Body of pancreas (tissue), 4 donors: ENCODE results near the gene COL23A1. TPM values are rescaled to one million over a fixed set of nuclear protein-coding genes. Genes with fewer than 3 reads are reported as not detected.

Source experiments
- ATAC-seq: fragments of 150-250 bp; one replicate; pipeline ENCODE4 v1.9.1; 2016
- DNase-seq, 4 donors: peaks; one replicate each; pipeline ENCODE4 v3.0.0-alpha.2; 2019
- H3K27ac ChIP-seq, 4 donors: fragments of 200-600 bp; sonication (generic); 1 replicate in 3 of 4; 2 replicates in 1 of 4; pipeline versions ENCODE4 v1.5.1 to v1.6.1; 2016 to 2019; ENCODE audit warnings: mild to moderate bottlenecking in 1 of 4, mixed read lengths in 1 of 4, moderate library complexity in 1 of 4
- H3K27me3 ChIP-seq, 2 donors: fragments of 200-600 bp; sonication (generic); one replicate each; pipeline ENCODE4 v1.6.0; 2016; ENCODE audit warnings: mild to moderate bottlenecking in 1 of 2
- H3K36me3 ChIP-seq, 2 donors: fragments of 200-600 bp; sonication (generic); replicated peaks in 1 of 2; 2 replicates each; pipeline ENCODE4 v1.5.1; 2016; ENCODE audit warnings: low read depth in 2 of 2; ENCODE audit not compliant: insufficient read depth in 1 of 2
- H3K4me1 ChIP-seq: fragments of 200-600 bp; sonication (generic); one replicate; pipeline ENCODE4 v1.6.0; 2016
- H3K4me3 ChIP-seq, 2 donors: fragments of 200-600 bp; sonication (generic); 1 replicate in 1 of 2; 2 replicates in 1 of 2; pipeline ENCODE4 v1.5.1; 2016 to 2019
- H3K9me3 ChIP-seq, 3 donors: fragments of 200-600 bp; sonication (generic); 1 replicate in 2 of 3; 2 replicates in 1 of 3; pipeline ENCODE4 v1.5.1; 2016
- POLR2A ChIP-seq, 3 donors: fragments of 450-650 bp; IDR thresholded peaks; one replicate each; pipeline ENCODE4 v1.6.1; 2016; ENCODE audit warnings: antibody characterized with exemption in 3 of 3, mild to moderate bottlenecking in 2 of 3
- WGBS, 2 donors: methylation state at CpG; one replicate each; pipeline ENCODE4 v1.1.5; 2017; 5-methylcytosine and 5-hydroxymethylcytosine counted together
- intact Hi-C: fragments of 100-400 bp; cut with DNase I; formaldehyde crosslinking; loops from one replicate; pipeline ENCODE4 v1.15.1; 2023
- total RNA-seq, 2 donors: library from RNA; depleted of rRNA; stranded (reverse); fragments of >200 nt; gene quantifications; one replicate each; pipeline ENCODE4 v1.1.0, GENCODE V29; 2016
- TF ChIP-seq, protein P1 (sequence below), 7 experiments: fragments of 450-650 bp in 4 of 7; fragments of 200-600 bp in 3 of 7; sonication (generic) in 3 of 7; IDR thresholded peaks; one replicate each; pipeline ENCODE4 v1.5.1; 2016 to 2019; ENCODE audit warnings: antibody characterized with exemption in 7 of 7

COL23A1 gene
- total RNA-seq, 2 donors from 2014 or later: not detected

DNA sequence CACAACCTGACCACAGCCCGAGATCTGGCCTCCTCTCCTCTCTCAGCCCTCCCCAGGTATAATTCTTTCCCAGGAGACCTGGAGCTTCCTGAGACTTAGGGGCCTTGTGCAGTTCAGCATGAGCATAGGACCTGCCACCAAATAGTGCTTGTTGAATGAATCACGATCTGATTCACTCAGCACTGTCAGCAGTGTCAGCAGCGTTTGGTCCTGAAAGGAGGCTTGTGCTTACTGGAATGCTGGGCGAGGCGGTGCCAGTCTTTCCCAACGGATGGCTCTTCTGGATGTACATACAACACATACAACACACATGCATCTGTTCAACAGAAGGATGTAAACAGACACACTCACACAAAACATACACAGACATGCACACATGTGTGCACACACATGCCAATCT lies 173.3 kb downstream of the COL23A1 start:
- Histone ChIP-seq H3K9me3 (no peaks in the 10 kb centered on the region), H3K4me1 (no peaks in the 10 kb centered on the region), H3K27me3 (peaks cover 0 to 8% of the 10 kb centered on the region in 2 donors), H3K4me3 (no peak overlapping the region), H3K36me3 (no peaks in the 10 kb centered on the region), H3K27ac (no peak overlapping the region)
- 56 to 78% methylated on average over 6 of the region's 6 CpGs for WGBS, 2 donors
- ATAC-seq: no peak
- intact Hi-C loops: no loop called here
- TF ChIP-seq POLR2A (IDR thresholded peaks at IDR 0.05): no peak
- TF ChIP-seq, protein P1, sequence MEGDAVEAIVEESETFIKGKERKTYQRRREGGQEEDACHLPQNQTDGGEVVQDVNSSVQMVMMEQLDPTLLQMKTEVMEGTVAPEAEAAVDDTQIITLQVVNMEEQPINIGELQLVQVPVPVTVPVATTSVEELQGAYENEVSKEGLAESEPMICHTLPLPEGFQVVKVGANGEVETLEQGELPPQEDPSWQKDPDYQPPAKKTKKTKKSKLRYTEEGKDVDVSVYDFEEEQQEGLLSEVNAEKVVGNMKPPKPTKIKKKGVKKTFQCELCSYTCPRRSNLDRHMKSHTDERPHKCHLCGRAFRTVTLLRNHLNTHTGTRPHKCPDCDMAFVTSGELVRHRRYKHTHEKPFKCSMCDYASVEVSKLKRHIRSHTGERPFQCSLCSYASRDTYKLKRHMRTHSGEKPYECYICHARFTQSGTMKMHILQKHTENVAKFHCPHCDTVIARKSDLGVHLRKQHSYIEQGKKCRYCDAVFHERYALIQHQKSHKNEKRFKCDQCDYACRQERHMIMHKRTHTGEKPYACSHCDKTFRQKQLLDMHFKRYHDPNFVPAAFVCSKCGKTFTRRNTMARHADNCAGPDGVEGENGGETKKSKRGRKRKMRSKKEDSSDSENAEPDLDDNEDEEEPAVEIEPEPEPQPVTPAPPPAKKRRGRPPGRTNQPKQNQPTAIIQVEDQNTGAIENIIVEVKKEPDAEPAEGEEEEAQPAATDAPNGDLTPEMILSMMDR (IDR thresholded peaks at IDR 0.05): no peak
- DNase-seq: no peak

GRCh38 chr5:178416206-178416882 lies 173.8 kb downstream of the COL23A1 start:
- Histone ChIP-seq H3K4me3 (no peak overlapping the region), H3K4me1 (no peaks in the 10 kb centered on the region), H3K9me3 (no peaks in the 10 kb centered on the region), H3K27ac (no peak overlapping the region), H3K27me3 (peaks cover 0 to 8% of the 10 kb centered on the region in 2 donors), H3K36me3 (no peaks in the 10 kb centered on the region)
- 84 to 88% methylated on average over 12 of the region's 12 CpGs for WGBS, 2 donors
- TF ChIP-seq, protein P1 (IDR thresholded peaks at IDR 0.05): no peak
- no peak for TF ChIP-seq POLR2A (IDR thresholded peaks at IDR 0.05)
- ATAC-seq (no peak), DNase-seq (no peak)
- intact Hi-C loops: no loop called here

DNA sequence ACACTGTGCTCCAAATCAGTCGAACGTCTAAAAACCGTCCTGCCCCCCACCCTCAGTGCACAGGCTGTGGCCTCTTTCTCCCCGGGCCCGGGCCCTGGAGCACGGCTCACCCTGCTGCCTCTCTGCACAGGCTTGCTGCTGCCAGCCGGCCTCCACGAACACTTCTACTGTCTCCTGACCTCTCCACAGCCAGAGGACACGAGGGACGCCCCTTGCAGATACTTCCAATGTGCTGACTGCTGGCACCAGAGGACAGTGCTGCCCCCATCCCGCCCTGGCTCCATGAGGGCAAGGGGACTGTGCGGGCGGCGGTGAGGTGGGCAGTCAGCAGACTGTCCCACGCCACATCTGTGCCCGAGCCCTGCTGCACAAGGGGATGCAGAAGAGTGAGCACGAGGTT lies 174.8 kb downstream of the COL23A1 start:
- Histone ChIP-seq H3K36me3 (no peaks in the 10 kb centered on the region), H3K4me3 (no peak overlapping the region), H3K9me3 (no peaks in the 10 kb centered on the region), H3K27me3 (peaks cover 0 to 8% of the 10 kb centered on the region in 2 donors), H3K27ac (no peak overlapping the region), H3K4me1 (no peaks in the 10 kb centered on the region)
- intact Hi-C loops: no loop called here
- 67% methylated on average over 10 to 17 of the region's 17 CpGs for WGBS, 2 donors
- TF ChIP-seq, protein P1 (IDR thresholded peaks at IDR 0.05): no peak
- DNase-seq (no peak), ATAC-seq (no peak)

GRCh38 chr5:178413988-178414387 lies 176.2 kb downstream of the COL23A1 start:
- Histone ChIP-seq H3K36me3 (no peaks in the 10 kb centered on the region), H3K27me3 (peaks cover 0 to 3% of the 10 kb centered on the region in 2 donors), H3K27ac (no peak overlapping the region), H3K9me3 (no peaks in the 10 kb centered on the region), H3K4me3 (no peak overlapping the region), H3K4me1 (no peaks in the 10 kb centered on the region)
- 22 to 30% methylated on average over 1 to 4 of the region's 4 CpGs for WGBS, 2 donors
- TF ChIP-seq, protein P1 (IDR thresholded peaks at IDR 0.05): no peak
- TF ChIP-seq POLR2A (IDR thresholded peaks at IDR 0.05): no peak
- ATAC-seq (no peak), DNase-seq (no peak)
- intact Hi-C loops: no loop called here

GRCh38 chr5:178411083-178411482 lies 179.1 kb downstream of the COL23A1 start:
- intact Hi-C loops: no loop called here
- TF ChIP-seq, protein P1 (IDR thresholded peaks at IDR 0.05): no peak
- no peak for TF ChIP-seq POLR2A (IDR thresholded peaks at IDR 0.05)
- no peaks in the 10 kb centered on the region for H3K4me1 ChIP-seq
- H3K4me3 ChIP-seq: no peak overlapping the region
- H3K9me3 ChIP-seq: peaks cover 0 to 8% (median 0%) of the 10 kb centered on the region in 3 donors
- H3K27me3 ChIP-seq: peaks cover 0 to 3% of the 10 kb centered on the region in 2 donors
- no peak overlapping the region for H3K27ac ChIP-seq
- no peak for DNase-seq
- ATAC-seq: no peak
- WGBS, 2 donors: 40% methylated on average over 2 of the region's 2 CpGs
- no peaks in the 10 kb centered on the region for H3K36me3 ChIP-seq
